ENCODE data around the gene SWSAP1.

DNA sequence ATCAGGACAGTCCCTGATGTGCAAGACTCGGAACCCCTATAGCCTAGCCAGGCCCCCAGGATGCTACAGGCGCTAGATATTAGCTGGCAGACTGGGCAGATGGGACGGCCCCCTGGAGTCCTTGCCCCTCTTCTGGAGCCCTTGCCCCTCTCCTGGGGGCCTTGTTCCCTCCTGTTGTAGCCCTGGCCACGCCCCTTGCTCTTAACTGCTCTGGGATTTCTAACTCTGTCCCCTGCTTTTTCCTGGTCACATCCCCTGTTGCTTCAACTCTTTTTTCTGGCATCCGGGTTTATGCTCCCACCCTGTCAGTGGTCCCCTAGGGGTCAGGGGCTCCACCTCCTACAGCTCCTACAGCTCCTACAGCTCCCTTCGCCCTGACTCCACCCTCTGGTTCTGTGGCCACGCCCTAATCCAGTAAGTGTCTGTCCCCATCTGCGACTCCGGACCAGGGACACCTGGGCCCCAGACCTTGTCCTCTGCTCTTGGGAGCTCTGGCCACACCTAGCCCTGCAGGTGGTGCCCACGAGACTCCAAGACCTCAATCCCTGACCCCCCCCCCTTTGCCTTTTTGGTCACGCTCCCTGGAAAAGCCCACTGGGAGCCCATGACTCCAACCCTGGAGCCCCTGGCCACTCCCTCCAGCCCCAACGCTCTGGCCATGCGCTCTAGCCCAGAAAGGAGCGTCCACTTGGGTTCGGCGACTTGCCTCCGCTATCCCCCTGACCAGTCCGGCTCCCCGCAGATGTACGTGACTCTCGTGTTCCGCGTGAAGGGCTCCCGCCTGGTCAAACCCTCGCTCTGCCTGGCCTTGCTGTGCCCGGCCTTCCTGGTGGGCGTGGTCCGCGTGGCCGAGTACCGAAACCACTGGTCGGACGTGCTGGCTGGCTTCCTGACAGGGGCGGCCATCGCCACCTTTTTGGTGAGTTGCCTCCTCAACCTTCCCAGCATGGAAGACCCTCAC is 12.4 kb upstream of the SWSAP1 start:
- no peak for TF ChIP-seq CTCF (IDR thresholded peaks at IDR 0.05)
- no peak for TF ChIP-seq POLR2A (IDR thresholded peaks at IDR 0.05)
